Measurements from ENCODE around the gene NGF.

GRCh38 chr1:115258302-115258866, 79.7 kb downstream of the NGF start:
- TF ChIP-seq CTCF (IDR thresholded peaks at IDR 0.05) = no peak
- TF ChIP-seq POLR2A (IDR thresholded peaks at IDR 0.05) = no peak

Measured in heart left ventricle (tissue), 13 donors.